ENCODE results near the gene ANO6. TPM values are rescaled to one million over a fixed set of nuclear protein-coding genes. Genes with fewer than 3 reads are reported as not detected.
"Not testable (repeated sequence)": the region's sequence is repeated elsewhere in the genome, so short reads cannot be mapped to it uniquely, and the experiment has no call there.

ANO6 gene
- total RNA-seq, 1 donor from 2014 or later = 32.0 TPM

DNA sequence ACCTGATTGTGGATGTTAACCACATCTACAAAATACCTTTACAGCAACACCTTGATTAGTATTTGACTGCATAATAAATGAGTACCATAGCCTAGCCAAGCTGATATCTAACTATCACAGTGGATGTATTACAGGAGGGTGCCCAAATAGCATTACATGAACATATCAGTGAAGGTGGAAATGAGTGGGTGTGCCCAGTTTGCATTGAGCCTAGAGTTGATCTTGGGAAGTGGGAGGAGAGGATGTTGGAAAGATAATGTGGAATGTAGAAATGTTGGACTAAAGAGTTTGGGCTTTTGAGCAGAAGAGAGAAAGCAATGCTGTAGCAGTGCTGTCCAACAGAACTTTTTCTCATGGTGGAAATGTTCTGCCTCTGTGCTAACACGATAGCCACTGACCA, 98.9 kb downstream of the ANO6 start:
- no peak overlapping the region for H3K27ac Mint-ChIP-seq (ENCODE audit: unreplicated experiment)
- no peak overlapping the region for H3K4me3 Mint-ChIP-seq
- TF ChIP-seq, protein P1, sequence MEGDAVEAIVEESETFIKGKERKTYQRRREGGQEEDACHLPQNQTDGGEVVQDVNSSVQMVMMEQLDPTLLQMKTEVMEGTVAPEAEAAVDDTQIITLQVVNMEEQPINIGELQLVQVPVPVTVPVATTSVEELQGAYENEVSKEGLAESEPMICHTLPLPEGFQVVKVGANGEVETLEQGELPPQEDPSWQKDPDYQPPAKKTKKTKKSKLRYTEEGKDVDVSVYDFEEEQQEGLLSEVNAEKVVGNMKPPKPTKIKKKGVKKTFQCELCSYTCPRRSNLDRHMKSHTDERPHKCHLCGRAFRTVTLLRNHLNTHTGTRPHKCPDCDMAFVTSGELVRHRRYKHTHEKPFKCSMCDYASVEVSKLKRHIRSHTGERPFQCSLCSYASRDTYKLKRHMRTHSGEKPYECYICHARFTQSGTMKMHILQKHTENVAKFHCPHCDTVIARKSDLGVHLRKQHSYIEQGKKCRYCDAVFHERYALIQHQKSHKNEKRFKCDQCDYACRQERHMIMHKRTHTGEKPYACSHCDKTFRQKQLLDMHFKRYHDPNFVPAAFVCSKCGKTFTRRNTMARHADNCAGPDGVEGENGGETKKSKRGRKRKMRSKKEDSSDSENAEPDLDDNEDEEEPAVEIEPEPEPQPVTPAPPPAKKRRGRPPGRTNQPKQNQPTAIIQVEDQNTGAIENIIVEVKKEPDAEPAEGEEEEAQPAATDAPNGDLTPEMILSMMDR (conservative IDR thresholded peaks at IDR 0.05) = no peak
- no peaks in the 10 kb centered on the region for H3K4me1 Mint-ChIP-seq
- no peak for DNase-seq (ENCODE audit: low read depth, low spot score)
- peaks cover 31% of the 10 kb centered on the region for H3K36me3 Mint-ChIP-seq (ENCODE audit: low read depth)
- no peaks in the 10 kb centered on the region for H3K27me3 Mint-ChIP-seq (ENCODE audit: low read depth)
- peaks cover 7% of the 10 kb centered on the region for H3K9me3 Mint-ChIP-seq

DNA sequence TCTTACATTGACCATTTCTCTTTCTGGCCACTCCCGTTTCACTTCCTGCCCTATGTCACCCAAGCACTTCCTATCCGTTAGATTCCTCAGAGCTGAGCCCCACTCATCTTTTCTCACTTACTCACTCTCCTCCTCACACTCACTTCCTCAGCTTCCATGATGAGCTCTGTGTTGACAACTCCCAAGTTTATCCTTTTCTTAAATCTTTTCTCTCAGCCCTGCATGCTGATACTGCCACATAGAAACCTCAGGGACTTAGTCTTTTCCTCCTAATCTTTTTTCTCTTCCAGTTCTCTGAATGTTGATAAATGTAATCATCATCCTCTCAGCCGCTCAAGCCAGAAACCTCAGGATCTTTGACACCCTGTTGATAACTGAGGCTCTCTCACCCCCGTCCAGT, 99.6 kb downstream of the ANO6 start:
- TF ChIP-seq, protein P1 (conservative IDR thresholded peaks at IDR 0.05) = no peak
- no peak overlapping the region for H3K4me3 Mint-ChIP-seq
- no peak overlapping the region for H3K27ac Mint-ChIP-seq (ENCODE audit: unreplicated experiment)

DNA sequence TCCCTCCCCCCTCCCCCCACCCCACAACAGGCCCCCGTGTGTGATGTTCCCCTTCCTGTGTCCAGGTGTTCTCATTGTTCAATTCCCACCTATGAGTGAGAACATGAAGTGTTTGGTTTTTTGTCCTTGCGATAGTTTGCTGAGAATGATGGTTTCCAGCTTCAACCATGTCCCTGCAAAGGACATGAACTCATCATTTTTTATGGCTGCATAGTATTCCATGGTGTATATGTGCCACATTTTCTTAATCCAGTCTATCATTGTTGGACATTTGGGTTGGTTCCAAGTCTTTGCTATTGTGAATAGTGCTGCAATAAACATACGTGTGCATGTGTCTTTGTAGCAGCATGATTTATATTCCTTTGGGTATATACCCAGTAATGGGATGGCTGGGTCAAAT, 101.4 kb downstream of the ANO6 start:
- not testable (repeated sequence) for DNase-seq (ENCODE audit: low read depth, low spot score); H3K27me3 Mint-ChIP-seq (ENCODE audit: low read depth); H3K4me3 Mint-ChIP-seq; H3K4me1 Mint-ChIP-seq; H3K27ac Mint-ChIP-seq (ENCODE audit: unreplicated experiment)
- Mint-ChIP-seq H3K9me3 (peaks cover 13% of the 10 kb centered on the region), H3K36me3 (ENCODE audit: low read depth) (peaks cover 42% of the 10 kb centered on the region)

More for the DNA sequence above, 99.6 kb downstream of the ANO6 start:
- Mint-ChIP-seq H3K4me1 (no peaks in the 10 kb centered on the region), H3K27me3 (ENCODE audit: low read depth) (no peaks in the 10 kb centered on the region), H3K36me3 (ENCODE audit: low read depth) (peaks cover 38% of the 10 kb centered on the region), H3K9me3 (peaks cover 10% of the 10 kb centered on the region)
- no peak for DNase-seq (ENCODE audit: low read depth, low spot score)

DNA sequence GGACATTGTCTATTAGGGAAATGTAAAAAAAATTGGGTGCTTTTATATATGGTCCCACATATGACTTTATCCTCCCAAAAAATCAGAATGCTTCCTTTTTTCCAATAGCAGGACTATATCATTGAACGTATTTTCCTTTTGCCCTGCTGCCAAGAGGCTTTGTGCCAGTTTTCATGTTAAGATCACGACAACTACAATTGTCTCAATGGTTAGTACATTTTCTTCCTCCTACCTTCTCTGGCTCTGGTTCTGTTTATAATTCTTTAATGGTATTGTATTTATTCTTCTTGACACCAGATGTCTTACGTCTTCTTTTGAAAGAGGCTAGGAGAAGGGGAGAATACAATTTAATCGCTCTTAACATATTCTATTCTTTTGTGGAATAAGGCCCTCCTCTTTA, 106.9 kb downstream of the ANO6 start:
- no peak overlapping the region for H3K4me3 Mint-ChIP-seq
- TF ChIP-seq, protein P1 (conservative IDR thresholded peaks at IDR 0.05) = no peak
- peaks cover 25% of the 10 kb centered on the region for H3K36me3 Mint-ChIP-seq (ENCODE audit: low read depth)
- no peaks in the 10 kb centered on the region for H3K4me1 Mint-ChIP-seq
- no peak overlapping the region for H3K27ac Mint-ChIP-seq (ENCODE audit: unreplicated experiment)
- no peak for DNase-seq (ENCODE audit: low read depth, low spot score)
- peaks cover 6% of the 10 kb centered on the region for H3K9me3 Mint-ChIP-seq
- H3K27me3 Mint-ChIP-seq (ENCODE audit: low read depth) = no peaks in the 10 kb centered on the region

DNA sequence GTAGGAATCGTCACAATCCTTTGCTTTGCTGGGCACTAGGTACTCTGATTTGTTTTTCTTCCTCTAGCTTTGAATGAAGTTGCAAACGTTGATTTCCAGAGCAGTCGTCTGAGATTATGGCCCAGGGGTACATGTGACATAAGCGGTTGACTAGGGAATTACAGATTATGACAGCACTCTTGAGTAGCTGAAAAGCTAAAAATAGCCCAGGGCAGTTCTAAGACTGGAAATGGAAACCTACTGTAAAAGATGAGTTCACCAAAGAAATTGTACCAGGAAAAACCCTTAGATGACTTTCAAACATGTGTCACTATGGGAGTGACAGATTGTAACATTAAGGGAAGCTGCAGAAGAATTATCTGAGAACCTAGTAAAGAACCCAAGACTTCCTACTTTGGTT, 108.5 kb downstream of the ANO6 start:
- Mint-ChIP-seq H3K27me3 (ENCODE audit: low read depth) (no peaks in the 10 kb centered on the region), H3K9me3 (peaks cover 6% of the 10 kb centered on the region), H3K4me3 (no peak overlapping the region), H3K4me1 (peaks cover 6% of the 10 kb centered on the region), H3K27ac (ENCODE audit: unreplicated experiment) (no peak overlapping the region), H3K36me3 (ENCODE audit: low read depth) (peaks cover 21% of the 10 kb centered on the region)
- no peak for DNase-seq (ENCODE audit: low read depth, low spot score)
- TF ChIP-seq, protein P1 (conservative IDR thresholded peaks at IDR 0.05) = no peak

- Mint-ChIP-seq H3K27ac (ENCODE audit: unreplicated experiment) (no peak overlapping the region), H3K27me3 (ENCODE audit: low read depth) (no peaks in the 10 kb centered on the region), H3K9me3 (no peaks in the 10 kb centered on the region), H3K4me3 (no peak overlapping the region), H3K4me1 (peaks cover 6% of the 10 kb centered on the region), H3K36me3 (ENCODE audit: low read depth) (peaks cover 7% of the 10 kb centered on the region)
- no peak for DNase-seq (ENCODE audit: low read depth, low spot score)
- TF ChIP-seq, protein P1 (conservative IDR thresholded peaks at IDR 0.05) = no peak
Measured at GRCh38 chr12:45326358-45326975, 110.6 kb downstream of the ANO6 start.

Measured in neural crest cell (in vitro differentiated cells).